Type B pancreatic cell (in vitro differentiated cells): Measurements from ENCODE around the gene TBC1D14. TPM values are rescaled to one million over a fixed set of nuclear protein-coding genes. Genes with fewer than 3 reads are reported as not detected.
A peak's percentile ranks its signal among the peaks of the same experiment; 100 is the strongest.

ENCODE experiments used
- DNase-seq: peaks from one replicate; pipeline ENCODE4 v3.0.0; 2021; ENCODE audit warnings: mixed read lengths; ENCODE audit not compliant: unreplicated experiment; ENCODE audit errors: extremely low spot score
- H3K27ac Mint-ChIP-seq: 2 replicates; pipeline ENCODE4 v1.8.0; 2021; ENCODE audit warnings: mild to moderate bottlenecking, mixed read lengths
- H3K27me3 Mint-ChIP-seq: 2 replicates; pipeline ENCODE4 v1.8.0; 2021; ENCODE audit warnings: mixed read lengths
- H3K36me3 Mint-ChIP-seq: 2 replicates; pipeline ENCODE4 v1.8.0; 2021; ENCODE audit warnings: mixed read lengths
- H3K4me1 Mint-ChIP-seq: one replicate; pipeline ENCODE4 v1.8.0; 2021; ENCODE audit warnings: mixed read lengths; ENCODE audit not compliant: unreplicated experiment
- H3K4me3 Mint-ChIP-seq: 2 replicates; pipeline ENCODE4 v1.8.0; 2021; ENCODE audit warnings: mild to moderate bottlenecking, mixed read lengths
- H3K9me3 Mint-ChIP-seq: 2 replicates; pipeline ENCODE4 v1.8.0; 2021; ENCODE audit warnings: mixed read lengths
- total RNA-seq: library from RNA; stranded (reverse); gene quantifications from 2 replicates; pipeline ENCODE4 v1.2.1, GENCODE V29; 2021; ENCODE audit warnings: low replicate concordance
- TF ChIP-seq, protein P1 (sequence below): fragments of 200-600 bp; sonication (generic); conservative IDR thresholded peaks from 2 replicates; pipeline ENCODE4 v1.5.0; 2021; ENCODE audit warnings: antibody characterized with exemption, mild to moderate bottlenecking

Gene TBC1D14
- total RNA-seq, 1 donor from 2014 or later = 55.9 TPM

DNA sequence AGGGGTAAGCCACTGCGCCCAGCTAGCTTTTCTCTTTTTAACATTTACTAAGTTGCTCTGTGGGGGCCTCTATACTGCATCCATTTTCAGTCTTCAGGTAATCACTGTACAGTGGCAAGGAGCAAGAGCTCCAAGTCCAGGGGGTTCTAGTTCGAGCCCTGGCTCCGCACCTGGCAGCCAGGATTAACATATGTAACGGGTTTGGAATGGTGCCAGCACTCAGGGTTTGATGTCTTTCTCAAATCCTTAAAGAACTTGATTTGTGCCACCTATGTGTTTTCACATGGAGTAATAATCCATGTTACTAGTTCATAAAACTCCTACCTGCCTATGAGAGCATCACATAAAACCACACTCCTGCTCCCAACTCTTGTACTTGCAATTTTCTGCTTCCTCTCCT lies 153.7 kb downstream of the TBC1D14 start:
- no peaks in the 10 kb centered on the region for H3K27me3 Mint-ChIP-seq

DNA sequence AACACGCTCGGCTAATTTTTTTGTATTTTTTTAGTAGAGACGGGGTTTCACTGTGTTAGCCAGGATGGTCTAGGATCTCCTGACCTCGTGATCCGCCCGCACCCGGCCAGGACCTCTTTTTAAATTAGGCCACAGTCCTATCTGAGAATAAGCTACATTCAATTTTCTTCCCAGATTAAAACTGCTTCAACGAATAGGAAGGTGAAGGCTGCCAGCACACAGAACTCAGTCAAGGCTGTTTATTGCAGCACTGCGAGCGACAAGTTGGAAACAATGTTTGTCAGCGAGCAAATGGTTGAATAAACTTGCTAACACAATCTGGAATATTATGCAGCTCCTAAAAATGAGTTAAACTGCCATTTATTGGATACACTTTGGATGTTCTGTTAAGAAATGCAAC lies 156.4 kb downstream of the TBC1D14 start:
- TF ChIP-seq, protein P1, sequence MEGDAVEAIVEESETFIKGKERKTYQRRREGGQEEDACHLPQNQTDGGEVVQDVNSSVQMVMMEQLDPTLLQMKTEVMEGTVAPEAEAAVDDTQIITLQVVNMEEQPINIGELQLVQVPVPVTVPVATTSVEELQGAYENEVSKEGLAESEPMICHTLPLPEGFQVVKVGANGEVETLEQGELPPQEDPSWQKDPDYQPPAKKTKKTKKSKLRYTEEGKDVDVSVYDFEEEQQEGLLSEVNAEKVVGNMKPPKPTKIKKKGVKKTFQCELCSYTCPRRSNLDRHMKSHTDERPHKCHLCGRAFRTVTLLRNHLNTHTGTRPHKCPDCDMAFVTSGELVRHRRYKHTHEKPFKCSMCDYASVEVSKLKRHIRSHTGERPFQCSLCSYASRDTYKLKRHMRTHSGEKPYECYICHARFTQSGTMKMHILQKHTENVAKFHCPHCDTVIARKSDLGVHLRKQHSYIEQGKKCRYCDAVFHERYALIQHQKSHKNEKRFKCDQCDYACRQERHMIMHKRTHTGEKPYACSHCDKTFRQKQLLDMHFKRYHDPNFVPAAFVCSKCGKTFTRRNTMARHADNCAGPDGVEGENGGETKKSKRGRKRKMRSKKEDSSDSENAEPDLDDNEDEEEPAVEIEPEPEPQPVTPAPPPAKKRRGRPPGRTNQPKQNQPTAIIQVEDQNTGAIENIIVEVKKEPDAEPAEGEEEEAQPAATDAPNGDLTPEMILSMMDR = no peak
- Mint-ChIP-seq H3K27me3 (peaks cover 3% of the 10 kb centered on the region), H3K27ac (peak overlapping the region; percentile 39), H3K4me3 (peak overlapping the region; percentile 94), H3K36me3 (peaks cover 8% of the 10 kb centered on the region), H3K4me1 (peaks cover 25% of the 10 kb centered on the region), H3K9me3 (no peaks in the 10 kb centered on the region)
- DNase-seq = no peak

More for the DNA sequence above, 153.7 kb downstream of the TBC1D14 start:
- H3K4me3 Mint-ChIP-seq = no peak overlapping the region
- H3K36me3 Mint-ChIP-seq = peaks cover 10% of the 10 kb centered on the region
- H3K9me3 Mint-ChIP-seq = no peaks in the 10 kb centered on the region
- peaks cover 13% of the 10 kb centered on the region for H3K4me1 Mint-ChIP-seq
- DNase-seq = no peak
- no peak overlapping the region for H3K27ac Mint-ChIP-seq
- TF ChIP-seq, protein P1 = no peak

DNA sequence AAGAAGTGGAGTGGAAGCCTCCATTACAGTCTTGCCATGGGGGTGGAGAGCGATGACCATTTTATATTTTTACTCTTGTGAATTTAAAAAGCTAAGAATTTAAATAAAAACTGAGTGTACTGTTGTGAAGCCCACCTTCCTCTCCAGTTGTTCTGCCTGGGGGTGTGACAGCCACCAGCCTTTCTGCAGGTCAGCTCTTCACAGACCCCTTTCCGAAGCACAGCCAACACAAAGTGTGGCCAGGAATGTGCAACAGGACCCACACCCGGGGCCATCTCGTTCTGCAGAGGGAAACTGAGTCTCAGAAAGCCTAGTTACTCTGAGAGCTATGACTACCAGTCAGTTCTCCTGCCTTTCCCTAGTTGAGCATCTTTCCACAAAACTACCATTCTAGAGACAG lies 156.9 kb downstream of the TBC1D14 start:
- Mint-ChIP-seq H3K9me3 (no peaks in the 10 kb centered on the region), H3K4me3 (peak overlapping the region; percentile 94), H3K4me1 (peaks cover 25% of the 10 kb centered on the region), H3K27ac (peak overlapping the region; percentile 70), H3K27me3 (peaks cover 3% of the 10 kb centered on the region), H3K36me3 (peaks cover 8% of the 10 kb centered on the region)
- TF ChIP-seq, protein P1 = no peak
- DNase-seq = no peak

DNA sequence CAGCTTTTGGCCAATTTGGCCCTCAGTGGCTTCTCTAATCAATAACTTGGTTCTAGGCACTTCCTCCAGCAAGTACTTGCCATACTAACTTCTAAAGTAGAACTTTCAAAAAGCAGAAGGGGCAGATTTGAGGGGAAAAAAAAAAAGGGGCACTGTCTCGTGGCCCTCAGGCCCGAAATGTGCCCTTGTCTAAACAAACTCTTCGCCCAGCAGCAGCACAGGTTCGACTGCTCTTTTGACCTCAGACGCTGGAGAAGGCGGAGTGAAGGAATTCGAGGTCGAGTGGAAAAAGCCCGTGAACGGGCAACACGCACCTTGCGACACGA lies 157.5 kb downstream of the TBC1D14 start:
- Mint-ChIP-seq H3K4me3 (peak overlapping the region; percentile 94), H3K27ac (peak overlapping the region; percentile 70), H3K27me3 (peaks cover 3% of the 10 kb centered on the region), H3K36me3 (peaks cover 8% of the 10 kb centered on the region), H3K9me3 (no peaks in the 10 kb centered on the region), H3K4me1 (peaks cover 25% of the 10 kb centered on the region)
- DNase-seq = no peak
- TF ChIP-seq, protein P1 = no peak

DNA sequence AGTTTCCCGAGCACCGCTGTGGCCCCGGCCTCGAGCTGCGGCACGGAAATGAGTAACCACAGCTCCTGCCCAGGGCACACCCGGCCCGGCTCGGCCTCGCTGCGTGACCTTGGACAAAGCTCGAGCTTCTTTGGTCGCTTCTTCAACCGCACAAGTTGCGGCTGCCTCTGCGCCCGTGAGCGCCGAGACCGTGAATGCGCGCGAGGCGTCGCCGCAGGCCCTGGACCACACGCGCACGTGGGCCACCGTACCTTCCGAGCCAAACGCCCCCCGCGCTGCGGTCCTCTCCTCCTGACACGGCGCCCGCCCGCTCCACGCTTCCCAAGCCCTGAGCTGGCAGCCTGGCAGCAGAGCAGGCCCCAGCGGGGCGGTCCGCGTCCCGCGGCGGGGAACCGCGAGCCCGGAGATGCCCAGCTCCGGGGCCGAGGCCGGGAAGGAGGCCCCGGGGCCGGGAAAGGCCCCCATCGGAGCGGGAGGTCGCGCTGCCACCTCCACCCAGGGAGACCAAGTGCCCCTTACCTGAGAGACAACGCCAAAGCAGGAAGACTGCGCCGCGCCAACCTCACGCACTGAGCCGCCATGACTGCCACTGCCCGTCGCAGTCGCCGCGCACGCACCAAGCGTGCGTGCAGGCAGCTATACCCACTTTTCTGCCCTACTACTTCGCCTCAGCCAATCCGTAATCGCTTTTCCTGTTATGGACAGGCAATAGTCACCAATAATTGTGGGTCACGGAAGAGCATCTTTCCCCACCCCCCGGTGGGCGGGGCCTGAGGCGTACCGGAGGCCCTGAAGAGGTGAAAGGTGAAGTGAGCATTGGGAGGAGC lies 158.0 kb downstream of the TBC1D14 start, which contains the start of gene GRPEL1:
Gene GRPEL1 (minus strand): TSS at position 613 of the 827 bp plus-strand sequence. CDS start 32 bp downstream, at position 581.
- Mint-ChIP-seq H3K9me3 (no peaks in the 10 kb centered on the region), H3K27me3 (peaks cover 3% of the 10 kb centered on the region), H3K4me3 (peak within 1 kb of the TSS; percentile 94), H3K4me1 (peaks cover 25% of the 10 kb centered on the region), H3K36me3 (peaks cover 8% of the 10 kb centered on the region), H3K27ac (peak within 1 kb of the TSS; percentile 91)
- peak; percentile 99 for DNase-seq
- TF ChIP-seq, protein P1 = no peak
